Suprapubic skin (tissue), 3 donors: Measurements from ENCODE around the gene LASP1NB.

Experiments
- CTCF ChIP-seq, 2 donors: fragments of 200-600 bp in 1 of 2; fragments of 450-650 bp in 1 of 2; sonication (generic) in 1 of 2; IDR thresholded peaks; one replicate each; pipeline ENCODE4 v1.5.1; 2016 to 2019; ENCODE audit warnings: antibody characterized with exemption in 2 of 2, mild to moderate bottlenecking in 1 of 2, moderate library complexity in 1 of 2
- POLR2A ChIP-seq, 2 donors: fragments of 450-650 bp; IDR thresholded peaks; one replicate each; pipeline ENCODE4 v1.6.1; 2017; ENCODE audit warnings: antibody characterized with exemption in 2 of 2, mild to moderate bottlenecking in 2 of 2, moderate library complexity in 2 of 2

DNA sequence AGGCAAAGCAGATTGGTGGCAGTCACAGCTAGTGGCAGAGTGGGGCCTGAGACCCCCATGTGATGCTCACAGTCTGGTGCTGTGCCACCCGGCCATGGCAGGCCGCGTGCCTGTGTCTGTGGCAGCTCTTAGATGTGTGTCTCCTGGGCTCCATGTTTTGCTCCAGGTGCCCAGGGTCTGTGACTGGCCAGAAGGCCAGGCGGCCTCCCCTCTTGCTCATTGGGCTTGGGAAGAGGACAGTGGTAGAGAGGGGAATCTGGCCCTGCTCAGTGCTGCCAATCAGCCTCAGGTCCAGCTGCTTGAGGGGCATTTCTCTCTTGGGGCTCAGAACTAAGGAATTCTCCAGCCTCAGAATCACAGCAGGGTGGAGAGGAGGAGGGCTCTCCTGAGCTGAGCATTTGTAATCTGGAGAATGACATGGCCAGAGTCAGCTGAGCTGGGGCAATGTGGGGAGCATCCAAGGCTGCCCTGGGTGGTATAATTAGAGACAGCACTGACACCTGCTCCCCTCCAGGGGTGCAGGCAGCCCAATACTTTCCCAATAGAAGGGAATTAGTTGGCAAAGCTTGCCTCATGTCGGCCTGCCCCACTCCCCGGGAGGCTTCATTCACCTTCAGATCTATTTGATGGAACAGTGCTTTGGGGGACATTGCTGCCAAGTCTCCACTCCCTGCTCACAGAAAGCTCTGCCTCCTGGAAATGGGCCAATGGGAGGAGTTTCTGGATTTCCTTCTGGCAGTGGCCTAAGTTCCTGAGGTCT is 2.7 kb upstream of the LASP1NB start:
- TF ChIP-seq CTCF (IDR thresholded peaks at IDR 0.05): no peak
- TF ChIP-seq POLR2A (IDR thresholded peaks at IDR 0.05): no peak
